OCI-LY1 (cell line): Measurements from ENCODE around the gene C2orf72.
"Not testable (repeated sequence)": the region's sequence is repeated elsewhere in the genome, so short reads cannot be mapped to it uniquely, and the experiment has no call there.

Experiments used
- H2AFZ ChIP-seq: fragments of 200-600 bp; sonication (generic), shearing (Covaris generic); 2 replicates; pipeline ENCODE4 v1.6.0; 2014; ENCODE audit warnings: antibody characterized with exemption, mild to moderate bottlenecking, low read length
- H3F3A ChIP-seq: fragments of 200-600 bp; sonication (generic), shearing (Covaris generic); 2 replicates; pipeline ENCODE4 v1.6.0; 2014; ENCODE audit warnings: mild to moderate bottlenecking, antibody characterized with exemption, low read length, moderate library complexity; ENCODE audit not compliant: insufficient read depth
- H3K27ac ChIP-seq: fragments of 200-600 bp; sonication (generic); 2 replicates; pipeline ENCODE4 v1.5.1; 2014; ENCODE audit warnings: low read length, mixed run types, mild to moderate bottlenecking, low read depth; ENCODE audit not compliant: poor library complexity, severe bottlenecking
- H3K27me3 ChIP-seq: fragments of 200-600 bp; sonication (generic); 2 replicates; pipeline ENCODE4 v1.6.0; 2014; ENCODE audit warnings: antibody characterized with exemption, mild to moderate bottlenecking, low read length, moderate library complexity; ENCODE audit not compliant: insufficient read depth
- H3K36me3 ChIP-seq: fragments of 200-600 bp; sonication (generic); 2 replicates; pipeline ENCODE4 v1.6.1; 2014; ENCODE audit warnings: mild to moderate bottlenecking, antibody characterized with exemption, low read length, moderate library complexity, mixed read lengths; ENCODE audit not compliant: insufficient read depth
- H3K4me1 ChIP-seq: fragments of 200-600 bp; sonication (generic); 2 replicates; pipeline ENCODE4 v1.5.1; 2014; ENCODE audit warnings: mild to moderate bottlenecking, low read length, moderate library complexity; ENCODE audit not compliant: insufficient read depth, severe bottlenecking
- H3K4me2 ChIP-seq: fragments of 200-600 bp; sonication (generic), shearing (Covaris generic); 2 replicates; pipeline ENCODE4 v1.6.1; 2014; ENCODE audit warnings: low read length
- H3K4me3 ChIP-seq: fragments of 200-600 bp; sonication (generic); 2 replicates; pipeline ENCODE4 v1.5.1; 2014; ENCODE audit warnings: low read length, low read depth, mild to moderate bottlenecking, mixed read lengths; ENCODE audit not compliant: poor library complexity, severe bottlenecking
- H3K79me2 ChIP-seq: fragments of 200-600 bp; shearing (Covaris generic); 2 replicates; pipeline ENCODE4 v1.6.1; 2016; ENCODE audit warnings: mixed run types, low read length, mixed read lengths; ENCODE audit not compliant: insufficient read depth
- H3K9ac ChIP-seq: fragments of 200-600 bp; sonication (generic), shearing (Covaris generic); 2 replicates; pipeline ENCODE4 v1.6.1; 2014; ENCODE audit warnings: mild to moderate bottlenecking, low read length, mixed read lengths
- H3K9me2 ChIP-seq: fragments of 200-600 bp; sonication (generic), shearing (Covaris generic); 2 replicates; pipeline ENCODE4 v1.6.1; 2014; ENCODE audit warnings: low read depth, mild to moderate bottlenecking, low read length, mixed read lengths
- H3K9me3 ChIP-seq: fragments of 200-600 bp; shearing (Covaris generic); 2 replicates; pipeline ENCODE4 v1.6.1; 2014; ENCODE audit warnings: low read length, mixed read lengths
- H4K20me1 ChIP-seq: fragments of 200-600 bp; sonication (generic), shearing (Covaris generic); 2 replicates; pipeline ENCODE4 v1.6.0; 2016; ENCODE audit warnings: mild to moderate bottlenecking, low read length; ENCODE audit not compliant: insufficient read depth
- EZH2 ChIP-seq: fragments of 200-600 bp; sonication (generic), shearing (Covaris generic); IDR thresholded peaks from 2 replicates; pipeline ENCODE4 v1.8.0; 2017; ENCODE audit warnings: borderline replicate concordance, mixed run types, mild to moderate bottlenecking, antibody characterized with exemption, low read length, moderate library complexity, mixed read lengths
- TF ChIP-seq, protein P1 (sequence below): fragments of 200-600 bp; sonication (generic), shearing (Covaris generic); IDR thresholded peaks from 2 replicates; pipeline ENCODE4 v1.5.1; 2017; ENCODE audit warnings: mild to moderate bottlenecking, antibody characterized with exemption, low read length, moderate library complexity, mixed read lengths

The C2orf72 gene

DNA sequence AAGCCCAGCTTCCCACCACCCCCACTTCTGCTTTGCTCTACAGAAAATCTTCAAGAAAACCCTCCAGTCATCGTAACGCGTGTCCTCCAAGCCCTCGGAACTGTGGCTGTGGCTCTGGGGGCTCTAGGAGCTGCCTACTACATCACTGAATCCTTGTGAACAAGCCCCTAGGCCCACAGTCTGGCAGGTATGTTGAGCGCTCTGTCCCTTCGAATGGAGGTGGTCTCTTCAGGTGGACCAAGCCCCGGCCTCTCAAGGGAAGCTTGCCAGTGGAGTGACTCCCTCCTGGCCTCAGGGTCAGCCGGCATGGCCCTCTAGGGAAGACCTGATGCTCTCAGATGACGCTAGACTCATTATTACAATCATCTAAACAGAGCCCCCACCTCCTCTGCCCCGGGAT lies 34.7 kb upstream of the C2orf72 start:
- no peaks in the 10 kb centered on the region for H3K79me2 ChIP-seq
- no peaks in the 10 kb centered on the region for H3K9me3 ChIP-seq
- H3K4me3 ChIP-seq: no peak overlapping the region

DNA sequence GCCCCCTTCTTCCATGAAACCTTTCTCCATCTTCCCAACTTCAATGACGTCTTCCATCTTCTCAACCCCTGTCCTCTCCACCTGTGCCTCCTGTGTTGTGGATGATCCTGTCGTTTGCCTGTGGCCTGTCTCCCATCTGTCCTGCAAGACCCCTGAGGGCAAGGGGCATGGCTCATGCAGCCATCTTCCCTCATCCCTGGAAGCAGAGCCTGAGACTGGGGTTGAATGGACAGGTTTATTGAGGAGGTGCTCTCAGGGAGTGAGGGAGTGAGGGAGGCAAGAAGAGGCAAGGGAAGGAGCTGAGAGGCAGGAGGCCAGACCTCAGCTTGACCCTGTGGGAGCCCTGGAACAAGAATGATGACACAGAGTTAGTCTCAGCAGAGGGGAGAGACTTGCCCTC lies 34.1 kb upstream of the C2orf72 start:
- Histone ChIP-seq H4K20me1 (no peaks in the 10 kb centered on the region), H3K9me3 (no peaks in the 10 kb centered on the region), H3K79me2 (no peaks in the 10 kb centered on the region), H2AFZ (no peak overlapping the region), H3K9ac (no peak overlapping the region), H3K36me3 (no peaks in the 10 kb centered on the region), H3K4me3 (no peak overlapping the region), H3F3A (no peaks in the 10 kb centered on the region), H3K4me2 (no peak overlapping the region), H3K4me1 (no peaks in the 10 kb centered on the region), H3K9me2 (no peaks in the 10 kb centered on the region), H3K27ac (no peak overlapping the region), H3K27me3 (peaks cover 8% of the 10 kb centered on the region; the same call in 1 of the 2 replicates)
- no peak for TF ChIP-seq EZH2
- TF ChIP-seq, protein P1, sequence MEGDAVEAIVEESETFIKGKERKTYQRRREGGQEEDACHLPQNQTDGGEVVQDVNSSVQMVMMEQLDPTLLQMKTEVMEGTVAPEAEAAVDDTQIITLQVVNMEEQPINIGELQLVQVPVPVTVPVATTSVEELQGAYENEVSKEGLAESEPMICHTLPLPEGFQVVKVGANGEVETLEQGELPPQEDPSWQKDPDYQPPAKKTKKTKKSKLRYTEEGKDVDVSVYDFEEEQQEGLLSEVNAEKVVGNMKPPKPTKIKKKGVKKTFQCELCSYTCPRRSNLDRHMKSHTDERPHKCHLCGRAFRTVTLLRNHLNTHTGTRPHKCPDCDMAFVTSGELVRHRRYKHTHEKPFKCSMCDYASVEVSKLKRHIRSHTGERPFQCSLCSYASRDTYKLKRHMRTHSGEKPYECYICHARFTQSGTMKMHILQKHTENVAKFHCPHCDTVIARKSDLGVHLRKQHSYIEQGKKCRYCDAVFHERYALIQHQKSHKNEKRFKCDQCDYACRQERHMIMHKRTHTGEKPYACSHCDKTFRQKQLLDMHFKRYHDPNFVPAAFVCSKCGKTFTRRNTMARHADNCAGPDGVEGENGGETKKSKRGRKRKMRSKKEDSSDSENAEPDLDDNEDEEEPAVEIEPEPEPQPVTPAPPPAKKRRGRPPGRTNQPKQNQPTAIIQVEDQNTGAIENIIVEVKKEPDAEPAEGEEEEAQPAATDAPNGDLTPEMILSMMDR: no peak

More for the DNA sequence above, 34.7 kb upstream of the C2orf72 start:
- no peaks in the 10 kb centered on the region for H4K20me1 ChIP-seq
- H2AFZ ChIP-seq: no peak overlapping the region
- no peaks in the 10 kb centered on the region for H3K36me3 ChIP-seq
- peaks cover 9% of the 10 kb centered on the region; the same call in 1 of the 2 replicates for H3K27me3 ChIP-seq
- H3F3A ChIP-seq: no peaks in the 10 kb centered on the region
- TF ChIP-seq, protein P1: no peak
- no peak for TF ChIP-seq EZH2
- H3K9me2 ChIP-seq: no peaks in the 10 kb centered on the region
- no peaks in the 10 kb centered on the region for H3K4me1 ChIP-seq
- H3K4me2 ChIP-seq: no peak overlapping the region
- no peak overlapping the region for H3K27ac ChIP-seq
- H3K9ac ChIP-seq: no peak overlapping the region

DNA sequence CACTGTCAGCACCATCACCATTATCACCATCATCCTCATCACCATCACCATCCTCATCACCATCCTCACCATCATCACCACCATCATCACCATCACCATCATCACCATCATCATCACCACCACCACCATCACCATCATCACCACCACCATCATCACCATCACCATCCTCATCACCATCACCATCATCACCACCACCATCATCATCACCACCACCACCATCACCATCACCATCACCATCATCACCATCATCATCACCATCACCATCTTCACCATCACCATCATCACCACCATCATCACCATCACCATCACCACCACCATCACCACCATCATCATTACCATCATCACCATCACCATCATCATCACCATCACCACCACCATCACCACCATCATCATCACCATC lies 32.4 kb upstream of the C2orf72 start:
- H3K4me2 ChIP-seq, H3F3A ChIP-seq, H3K9me3 ChIP-seq, H2AFZ ChIP-seq, H3K9me2 ChIP-seq, H3K79me2 ChIP-seq, H3K27ac ChIP-seq, H3K27me3 ChIP-seq, H4K20me1 ChIP-seq, H3K9ac ChIP-seq, H3K4me1 ChIP-seq, H3K36me3 ChIP-seq, H3K4me3 ChIP-seq: not testable (repeated sequence)

DNA sequence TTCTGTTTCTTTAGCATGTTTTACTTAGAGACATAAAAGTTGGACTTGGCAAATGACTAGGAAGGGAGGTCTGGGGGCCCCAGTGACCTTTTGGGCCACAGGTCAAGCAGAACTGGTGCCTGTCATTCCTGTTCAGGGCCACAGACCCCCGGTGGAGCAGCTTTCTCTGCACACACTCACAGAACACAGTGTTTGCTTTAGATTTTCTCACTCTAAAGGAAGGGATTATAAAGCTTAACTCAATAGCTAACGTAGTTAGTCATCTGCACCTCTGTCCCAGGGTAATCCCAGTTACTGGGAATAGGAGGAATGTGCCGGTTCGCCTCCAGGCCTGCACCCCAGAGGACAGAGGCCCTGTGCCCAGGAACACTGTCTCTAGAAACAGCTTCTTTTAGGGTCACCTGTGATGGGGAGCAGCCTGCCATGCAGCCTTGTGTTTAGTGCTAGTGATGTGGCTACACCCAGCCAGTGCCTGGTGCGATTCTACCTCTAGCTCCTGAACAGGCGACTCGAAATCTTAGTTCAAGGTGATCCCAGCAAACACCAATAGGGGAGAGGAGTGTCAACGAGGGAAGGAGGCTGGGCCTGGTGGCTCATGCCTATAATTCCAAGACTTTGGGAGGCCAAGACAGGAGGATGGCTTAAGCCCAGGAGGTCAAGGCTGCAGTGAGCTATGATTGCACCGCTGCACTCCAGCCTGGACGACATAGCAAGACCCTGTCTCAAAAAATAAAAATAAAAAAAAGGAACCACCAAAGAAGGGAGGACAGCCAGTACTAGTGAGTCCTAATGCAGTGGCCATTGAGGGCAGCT lies 29.8 kb upstream of the C2orf72 start:
- H3F3A ChIP-seq: no peaks in the 10 kb centered on the region
- no peaks in the 10 kb centered on the region for H3K9me3 ChIP-seq
- H3K9ac ChIP-seq: no peak overlapping the region
- no peaks in the 10 kb centered on the region for H3K79me2 ChIP-seq
- H3K27me3 ChIP-seq: peaks cover 9% of the 10 kb centered on the region; the same call in 1 of the 2 replicates
- H3K4me3 ChIP-seq: no peak overlapping the region
- H3K27ac ChIP-seq: no peak overlapping the region
- no peaks in the 10 kb centered on the region for H3K36me3 ChIP-seq
- no peaks in the 10 kb centered on the region for H4K20me1 ChIP-seq
- no peaks in the 10 kb centered on the region for H3K4me1 ChIP-seq
- TF ChIP-seq EZH2: no peak
- TF ChIP-seq, protein P1: no peak
- H3K9me2 ChIP-seq: no peaks in the 10 kb centered on the region
- no peak overlapping the region for H2AFZ ChIP-seq
- H3K4me2 ChIP-seq: no peak overlapping the region
